WTC11 (cell line): ENCODE data around the gene ACOX3.

ENCODE experiments used
- JUN ChIP-seq: sonication (generic); formaldehyde crosslinking; IDR thresholded peaks from 2 replicates; pipeline ENCODE4 v1.8.0; 2023; ENCODE audit warnings: mild to moderate bottlenecking, missing genetic modification reagents
- TF ChIP-seq, protein P1 (sequence below): fragments of 200-600 bp; IDR thresholded peaks from 2 replicates; pipeline ENCODE4 v1.8.0; 2022; ENCODE audit warnings: antibody characterized with exemption

DNA sequence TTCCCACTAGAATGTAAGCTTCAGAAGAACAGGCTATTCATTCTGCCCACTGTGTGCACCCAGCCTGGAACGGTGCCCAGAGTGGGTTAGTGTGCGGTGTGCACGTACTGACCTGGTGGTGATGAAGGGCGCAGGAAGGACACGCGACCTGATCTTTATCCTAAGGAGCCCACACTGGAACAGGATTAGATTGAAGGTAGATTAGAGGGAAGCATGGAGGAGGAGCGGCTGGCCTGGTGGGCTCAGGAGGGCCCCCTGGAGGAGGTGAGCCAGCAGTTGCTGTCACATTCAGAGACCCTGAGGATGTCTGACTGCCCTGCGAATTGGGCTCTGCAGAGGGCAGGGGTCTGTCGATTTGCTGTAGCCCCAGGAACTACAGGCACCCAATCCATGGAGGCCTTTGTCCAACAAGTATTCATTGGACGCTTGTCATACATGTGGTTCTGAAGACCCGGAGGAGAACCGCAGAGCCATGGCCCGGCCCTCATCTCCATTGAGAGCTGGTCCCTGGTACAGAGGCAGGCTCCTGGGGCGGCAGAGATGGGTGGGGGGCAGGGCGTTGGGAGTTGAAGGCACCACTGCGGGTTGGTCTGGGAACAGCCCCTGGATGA lies 97.8 kb downstream of the ACOX3 start:
- TF ChIP-seq, protein P1, sequence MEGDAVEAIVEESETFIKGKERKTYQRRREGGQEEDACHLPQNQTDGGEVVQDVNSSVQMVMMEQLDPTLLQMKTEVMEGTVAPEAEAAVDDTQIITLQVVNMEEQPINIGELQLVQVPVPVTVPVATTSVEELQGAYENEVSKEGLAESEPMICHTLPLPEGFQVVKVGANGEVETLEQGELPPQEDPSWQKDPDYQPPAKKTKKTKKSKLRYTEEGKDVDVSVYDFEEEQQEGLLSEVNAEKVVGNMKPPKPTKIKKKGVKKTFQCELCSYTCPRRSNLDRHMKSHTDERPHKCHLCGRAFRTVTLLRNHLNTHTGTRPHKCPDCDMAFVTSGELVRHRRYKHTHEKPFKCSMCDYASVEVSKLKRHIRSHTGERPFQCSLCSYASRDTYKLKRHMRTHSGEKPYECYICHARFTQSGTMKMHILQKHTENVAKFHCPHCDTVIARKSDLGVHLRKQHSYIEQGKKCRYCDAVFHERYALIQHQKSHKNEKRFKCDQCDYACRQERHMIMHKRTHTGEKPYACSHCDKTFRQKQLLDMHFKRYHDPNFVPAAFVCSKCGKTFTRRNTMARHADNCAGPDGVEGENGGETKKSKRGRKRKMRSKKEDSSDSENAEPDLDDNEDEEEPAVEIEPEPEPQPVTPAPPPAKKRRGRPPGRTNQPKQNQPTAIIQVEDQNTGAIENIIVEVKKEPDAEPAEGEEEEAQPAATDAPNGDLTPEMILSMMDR = no peak
- no peak for TF ChIP-seq JUN (CRISPR knock-in tag)
